Stomach (tissue), 4 donors: ENCODE data around the gene MYBBP1A.

Experiments
- EP300 ChIP-seq: sonication (generic); formaldehyde crosslinking; IDR thresholded peaks from one replicate; pipeline ENCODE4 v1.6.1; 2017; ENCODE audit warnings: antibody characterized with exemption
- POLR2AphosphoS5 ChIP-seq, 3 donors: sonication (generic); formaldehyde crosslinking; IDR thresholded peaks; one replicate each; pipeline ENCODE4 v1.6.1; 2016; ENCODE audit warnings: antibody characterized with exemption in 3 of 3
- TF ChIP-seq, protein P1 (sequence below), 7 experiments: fragments of 450-650 bp in 4 of 7; fragments of 200-600 bp in 3 of 7; sonication (generic) in 3 of 7; IDR thresholded peaks; one replicate each; pipeline ENCODE4 v1.5.1; 2016 to 2019; ENCODE audit warnings: antibody characterized with exemption in 7 of 7, control low read depth in 2 of 7, mild to moderate bottlenecking in 1 of 7

DNA sequence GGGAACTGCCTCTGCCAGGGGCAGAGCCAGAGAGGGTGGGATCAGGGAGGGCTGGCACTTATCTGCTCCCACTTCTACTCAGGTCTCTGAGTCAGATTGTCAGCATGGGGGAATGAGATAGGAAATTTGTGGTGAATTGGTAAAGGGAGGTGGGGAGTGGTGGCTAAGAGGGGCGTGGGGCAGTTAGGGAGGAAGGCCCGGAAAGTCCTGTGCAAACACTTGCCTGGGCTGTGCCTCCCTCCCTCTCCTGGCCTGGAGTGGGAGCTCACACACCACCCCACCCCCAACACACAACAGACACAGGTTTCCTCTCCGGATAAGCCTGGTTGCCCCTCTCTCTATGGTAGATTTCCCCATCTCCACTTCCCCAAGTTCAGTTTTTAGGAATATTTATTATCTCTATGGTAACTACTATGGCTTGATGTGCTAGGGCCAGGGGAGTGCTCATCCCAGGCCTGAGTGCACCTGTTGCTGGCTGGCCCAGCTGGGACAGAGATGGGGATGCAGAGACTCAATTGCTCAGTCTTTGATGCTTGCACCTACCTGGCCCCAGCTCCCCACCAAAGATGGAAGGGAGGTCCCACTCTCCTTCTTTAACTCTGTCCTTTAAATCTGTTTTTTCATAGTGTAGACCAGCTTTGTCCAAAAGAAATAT is 53.8 kb downstream of the MYBBP1A start:
- TF ChIP-seq, protein P1, sequence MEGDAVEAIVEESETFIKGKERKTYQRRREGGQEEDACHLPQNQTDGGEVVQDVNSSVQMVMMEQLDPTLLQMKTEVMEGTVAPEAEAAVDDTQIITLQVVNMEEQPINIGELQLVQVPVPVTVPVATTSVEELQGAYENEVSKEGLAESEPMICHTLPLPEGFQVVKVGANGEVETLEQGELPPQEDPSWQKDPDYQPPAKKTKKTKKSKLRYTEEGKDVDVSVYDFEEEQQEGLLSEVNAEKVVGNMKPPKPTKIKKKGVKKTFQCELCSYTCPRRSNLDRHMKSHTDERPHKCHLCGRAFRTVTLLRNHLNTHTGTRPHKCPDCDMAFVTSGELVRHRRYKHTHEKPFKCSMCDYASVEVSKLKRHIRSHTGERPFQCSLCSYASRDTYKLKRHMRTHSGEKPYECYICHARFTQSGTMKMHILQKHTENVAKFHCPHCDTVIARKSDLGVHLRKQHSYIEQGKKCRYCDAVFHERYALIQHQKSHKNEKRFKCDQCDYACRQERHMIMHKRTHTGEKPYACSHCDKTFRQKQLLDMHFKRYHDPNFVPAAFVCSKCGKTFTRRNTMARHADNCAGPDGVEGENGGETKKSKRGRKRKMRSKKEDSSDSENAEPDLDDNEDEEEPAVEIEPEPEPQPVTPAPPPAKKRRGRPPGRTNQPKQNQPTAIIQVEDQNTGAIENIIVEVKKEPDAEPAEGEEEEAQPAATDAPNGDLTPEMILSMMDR (IDR thresholded peaks at IDR 0.05): no peak
- no peak for TF ChIP-seq EP300
- no peak for TF ChIP-seq POLR2AphosphoS5 (IDR thresholded peaks at IDR 0.05)
